Endodermal cell (in vitro differentiated cells): ENCODE data around the gene WNK4. TPM values are rescaled to one million over a fixed set of nuclear protein-coding genes. Genes with fewer than 3 reads are reported as not detected.
A peak's percentile ranks its signal among the peaks of the same experiment; 100 is the strongest.

Experiments
- DNase-seq: peaks from one replicate; pipeline ENCODE4 v3.0.0-alpha.2; 2017
- H3K27ac ChIP-seq: 2 replicates; pipeline ENCODE4 v1.5.1; 2013; ENCODE audit warnings: mild to moderate bottlenecking, low read depth, low read length, moderate library complexity
- H3K27me3 ChIP-seq: 2 replicates; pipeline ENCODE4 v1.6.1; 2013; ENCODE audit warnings: mild to moderate bottlenecking, low read length, moderate library complexity; ENCODE audit not compliant: insufficient read depth, control insufficient read depth, poor library complexity, severe bottlenecking
- H3K36me3 ChIP-seq: 2 replicates; pipeline ENCODE4 v1.7.0; 2013; ENCODE audit warnings: mild to moderate bottlenecking, low read length, moderate library complexity; ENCODE audit not compliant: control insufficient read depth, insufficient read depth
- H3K4me1 ChIP-seq: one replicate; pipeline ENCODE4 v1.7.0; 2013; ENCODE audit warnings: low read length; ENCODE audit not compliant: control insufficient read depth, insufficient read depth
- H3K4me3 ChIP-seq: 2 replicates; pipeline ENCODE4 v1.5.1; 2013; ENCODE audit warnings: mild to moderate bottlenecking, low read length, moderate library complexity
- H3K9ac ChIP-seq: 2 replicates; pipeline ENCODE4 v1.6.1; 2013; ENCODE audit warnings: mild to moderate bottlenecking, low read length, moderate library complexity; ENCODE audit not compliant: poor library complexity, severe bottlenecking; ENCODE audit errors: extremely low read depth
- H3K9me3 ChIP-seq: 2 replicates; pipeline ENCODE4 v1.6.1; 2013; ENCODE audit warnings: mild to moderate bottlenecking, low read length, moderate library complexity; ENCODE audit not compliant: control insufficient read depth
- H3K27ac Mint-ChIP-seq: 2 replicates; pipeline ENCODE4 v1.8.0; 2020; ENCODE audit warnings: mixed read lengths
- H3K27me3 Mint-ChIP-seq: 2 replicates; pipeline ENCODE4 v1.8.0; 2021; ENCODE audit warnings: mild to moderate bottlenecking, mixed read lengths; ENCODE audit not compliant: insufficient read depth
- H3K36me3 Mint-ChIP-seq: 2 replicates; pipeline ENCODE4 v1.8.0; 2020; ENCODE audit warnings: low read depth, mixed read lengths
- H3K4me1 Mint-ChIP-seq: 2 replicates; pipeline ENCODE4 v1.8.0; 2020; ENCODE audit warnings: mixed read lengths
- H3K4me3 Mint-ChIP-seq: 2 replicates; pipeline ENCODE4 v1.8.0; 2020; ENCODE audit warnings: mild to moderate bottlenecking, moderate library complexity, mixed read lengths
- H3K9me3 Mint-ChIP-seq: 2 replicates; pipeline ENCODE4 v1.8.0; 2020; ENCODE audit warnings: mild to moderate bottlenecking, mixed read lengths
- CTCF ChIP-seq: fragments of 200-600 bp; sonication (generic); conservative IDR thresholded peaks from 2 replicates; pipeline ENCODE4 v1.5.0; 2021; ENCODE audit warnings: antibody characterized with exemption, mild to moderate bottlenecking
- WGBS, 2 experiments: methylation state at CpG; one replicate each; pipeline versions ENCODE4 v1.1.5 to v1.1.7; 2013; ENCODE audit warnings: missing lambda C conversion rate in 2 of 2, mixed read lengths in 1 of 2; ENCODE audit not compliant: insufficient coverage in 1 of 2, insufficient read length in 1 of 2; 5-methylcytosine and 5-hydroxymethylcytosine counted together
- total RNA-seq, 2 donors: library from RNA; stranded (reverse); fragmentation: NEBNext Ultra II Directional in 1 of 2; extraction: Animal tissue kit (Norgen Biotek cat#: 25700) in 1 of 2; gene quantifications; 2 replicates in 1 of 2; 3 replicates in 1 of 2; pipeline ENCODE4 v1.2.1, GENCODE V29; 2021

The WNK4 gene
- total RNA-seq, 2 donors from 2014 or later = 2.1 to 3.3 TPM

- peak; percentile 99 for DNase-seq
- peak within 1 kb of the TSS; percentile 94 for H3K4me3 Mint-ChIP-seq
- Histone ChIP-seq H3K4me3 (peak within 1 kb of the TSS; percentile 94), H3K9me3 (no peaks in the 10 kb centered on the region), H3K4me1 (no peaks in the 10 kb centered on the region), H3K9ac (peak within 1 kb of the TSS; percentile 89), H3K27ac (peak within 1 kb of the TSS; percentile 71), H3K27me3 (peaks cover 12% of the 10 kb centered on the region), H3K36me3 (peaks cover 33% of the 10 kb centered on the region)
- peaks cover 17% of the 10 kb centered on the region for H3K4me1 Mint-ChIP-seq
- WGBS, 2 experiments = 0% methylated on average over 20 to 71 of the region's 71 CpGs
- peaks cover 28% of the 10 kb centered on the region for H3K36me3 Mint-ChIP-seq
- H3K27ac Mint-ChIP-seq = peak within 1 kb of the TSS; percentile 99
- H3K9me3 Mint-ChIP-seq = no peaks in the 10 kb centered on the region
- peak; percentile 16 for TF ChIP-seq CTCF
- H3K27me3 Mint-ChIP-seq = peaks cover 10% of the 10 kb centered on the region
These were observed 52.7 kb downstream of the WNK4 start, which contains the start of gene PSME3 for GRCh38 chr17:42832934-42833766. Gene PSME3 (plus strand): TSS chr17:42833397. CDS start chr17:42833632, 235 bp downstream.

- H3K27me3 ChIP-seq = peaks cover 4% of the 10 kb centered on the region
- 7% methylated on average over 5 to 18 of the region's 18 CpGs for WGBS, 2 experiments
- H3K4me1 Mint-ChIP-seq = peaks cover 17% of the 10 kb centered on the region
- no peaks in the 10 kb centered on the region for H3K9me3 Mint-ChIP-seq
- H3K4me3 ChIP-seq = peak overlapping the region; percentile 94
- H3K4me1 ChIP-seq = no peaks in the 10 kb centered on the region
- H3K27me3 Mint-ChIP-seq = peaks cover 5% of the 10 kb centered on the region
- H3K36me3 ChIP-seq = peaks cover 40% of the 10 kb centered on the region
- H3K9me3 ChIP-seq = no peaks in the 10 kb centered on the region
- H3K27ac ChIP-seq = peak overlapping the region; percentile 71
- peak overlapping the region; percentile 94 for H3K4me3 Mint-ChIP-seq
- H3K36me3 Mint-ChIP-seq = peaks cover 34% of the 10 kb centered on the region
- peak overlapping the region; percentile 99 for H3K27ac Mint-ChIP-seq
- no peak for TF ChIP-seq CTCF
- H3K9ac ChIP-seq = peak overlapping the region; percentile 89
- no peak for DNase-seq
These were observed 53.5 kb downstream of the WNK4 start for GRCh38 chr17:42833767-42834422.

- H3K27me3 ChIP-seq = no peaks in the 10 kb centered on the region
- peaks cover 52% of the 10 kb centered on the region for H3K36me3 ChIP-seq
- H3K4me1 ChIP-seq = no peaks in the 10 kb centered on the region
- no peak overlapping the region for H3K27ac Mint-ChIP-seq
- no peaks in the 10 kb centered on the region for H3K9me3 ChIP-seq
- H3K9ac ChIP-seq = no peak overlapping the region
- no peak overlapping the region for H3K4me3 Mint-ChIP-seq
- no peaks in the 10 kb centered on the region for H3K27me3 Mint-ChIP-seq
- H3K9me3 Mint-ChIP-seq = no peaks in the 10 kb centered on the region
- H3K36me3 Mint-ChIP-seq = peaks cover 47% of the 10 kb centered on the region
- WGBS, 2 experiments = 97 to 100% methylated on average over 2 to 6 of the region's 6 CpGs
- peaks cover 17% of the 10 kb centered on the region for H3K4me1 Mint-ChIP-seq
- TF ChIP-seq CTCF = no peak
- no peak for DNase-seq
- H3K27ac ChIP-seq = no peak overlapping the region
- no peak overlapping the region for H3K4me3 ChIP-seq
These were observed 55.3 kb downstream of the WNK4 start for GRCh38 chr17:42835732-42836131.
